HAP-1 (cell line): ENCODE results near the gene NSF.
"Not testable (repeated sequence)": the region's sequence is repeated elsewhere in the genome, so short reads cannot be mapped to it uniquely, and the experiment has no call there.

ENCODE experiments used
- DNase-seq, 2 experiments: peaks; one replicate each; pipeline ENCODE4 v3.0.0-alpha.2; 2016 to 2020; ENCODE audit warnings: low spot score in 2 of 2
- H3K27me3 ChIP-seq: fragments of 250-450 bp; sonication (Bioruptor Pico); 2 replicates; pipeline ENCODE4 v1.5.1; 2020; ENCODE audit warnings: low read depth, mild to moderate bottlenecking, moderate library complexity
- H3K36me3 ChIP-seq: fragments of 250-450 bp; sonication (Bioruptor Pico); replicated peaks from 2 replicates; pipeline ENCODE4 v1.5.1; 2020; ENCODE audit warnings: mild to moderate bottlenecking
- H3K4me1 ChIP-seq: fragments of 250-450 bp; sonication (Bioruptor Pico); 2 replicates; pipeline ENCODE4 v1.5.1; 2020; ENCODE audit warnings: mild to moderate bottlenecking
- H3K4me3 ChIP-seq: fragments of 250-450 bp; sonication (Bioruptor Pico); 2 replicates; pipeline ENCODE4 v1.5.1; 2020; ENCODE audit warnings: mild to moderate bottlenecking, moderate library complexity
- H3K9me3 ChIP-seq: fragments of 250-450 bp; sonication (Bioruptor Pico); 2 replicates; pipeline ENCODE4 v1.5.1; 2020; ENCODE audit warnings: mild to moderate bottlenecking, moderate library complexity
- in situ Hi-C: fragments of 300-500 bp; cut with MboI; formaldehyde crosslinking; loops from 3 replicates; pipeline ENCODE4 v1.14.3; 2020; ENCODE audit warnings: low sequenced_read_pairs, inconsistent platforms, mixed read lengths

The NSF gene

DNA sequence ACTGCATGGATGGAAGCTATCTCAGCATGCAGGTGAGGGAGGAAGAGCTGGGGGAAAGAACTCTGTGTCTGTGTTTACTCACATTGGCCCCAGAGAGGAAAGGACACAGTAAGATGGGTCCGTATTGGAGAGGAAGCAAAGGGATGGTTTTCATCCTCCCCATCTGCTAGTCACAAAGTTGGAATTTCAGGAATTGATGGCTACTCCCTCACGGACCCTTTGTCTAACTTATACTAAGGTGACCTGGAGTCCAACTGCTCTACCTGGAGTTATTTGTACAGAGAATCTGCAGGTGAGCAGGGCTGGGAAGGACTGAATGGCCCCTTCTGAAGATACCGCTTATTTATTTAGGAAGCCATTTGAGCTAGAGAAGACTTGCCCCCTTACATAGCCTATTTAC, 172.9 kb downstream of the NSF start:
- no peak overlapping the region for H3K4me3 ChIP-seq
- no peaks in the 10 kb centered on the region for H3K9me3 ChIP-seq
- H3K4me1 ChIP-seq, result no peaks in the 10 kb centered on the region
- in situ Hi-C loops, result no loop called here
- no peaks in the 10 kb centered on the region for H3K36me3 ChIP-seq
- no peak for DNase-seq
- no peaks in the 10 kb centered on the region for H3K27me3 ChIP-seq

DNA sequence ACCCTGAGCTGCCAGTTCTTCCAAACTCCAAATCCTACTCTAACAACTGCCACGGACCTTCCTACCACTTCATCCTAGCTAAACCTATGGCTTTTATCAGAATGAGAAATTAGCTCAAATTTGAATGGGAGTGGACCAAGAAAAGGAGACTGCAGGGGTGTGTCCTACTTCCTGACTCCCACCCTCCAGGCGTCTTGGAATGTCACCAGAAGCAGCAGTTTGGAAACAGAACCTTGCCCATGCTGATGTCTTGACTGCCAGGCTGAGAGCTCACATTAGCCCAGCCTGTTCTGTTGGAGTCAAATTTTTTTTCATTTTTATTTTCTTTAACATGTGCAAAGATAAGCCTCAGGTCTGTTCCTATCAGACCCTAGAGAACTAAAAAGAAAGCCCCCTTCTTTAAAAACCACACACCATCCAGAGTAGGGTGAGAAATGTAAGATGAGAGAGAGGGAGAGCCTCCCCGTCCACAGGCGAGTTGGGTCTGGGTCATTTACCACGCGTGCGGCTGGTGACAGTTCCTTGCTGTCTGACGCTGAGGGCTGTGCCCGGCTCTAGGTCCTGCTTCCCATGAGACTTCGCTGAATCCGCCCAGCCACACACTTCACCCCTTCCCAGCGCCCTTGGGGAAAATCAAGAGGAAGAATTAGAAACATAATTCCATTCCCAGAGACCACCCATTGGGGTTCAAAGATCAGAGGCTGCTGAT, 173.7 kb downstream of the NSF start:
- H3K27me3 ChIP-seq, result no peaks in the 10 kb centered on the region
- no peak for DNase-seq
- H3K36me3 ChIP-seq, result no peaks in the 10 kb centered on the region
- H3K9me3 ChIP-seq, result no peaks in the 10 kb centered on the region
- in situ Hi-C loops, result no loop called here
- no peaks in the 10 kb centered on the region for H3K4me1 ChIP-seq
- H3K4me3 ChIP-seq, result no peak overlapping the region

DNA sequence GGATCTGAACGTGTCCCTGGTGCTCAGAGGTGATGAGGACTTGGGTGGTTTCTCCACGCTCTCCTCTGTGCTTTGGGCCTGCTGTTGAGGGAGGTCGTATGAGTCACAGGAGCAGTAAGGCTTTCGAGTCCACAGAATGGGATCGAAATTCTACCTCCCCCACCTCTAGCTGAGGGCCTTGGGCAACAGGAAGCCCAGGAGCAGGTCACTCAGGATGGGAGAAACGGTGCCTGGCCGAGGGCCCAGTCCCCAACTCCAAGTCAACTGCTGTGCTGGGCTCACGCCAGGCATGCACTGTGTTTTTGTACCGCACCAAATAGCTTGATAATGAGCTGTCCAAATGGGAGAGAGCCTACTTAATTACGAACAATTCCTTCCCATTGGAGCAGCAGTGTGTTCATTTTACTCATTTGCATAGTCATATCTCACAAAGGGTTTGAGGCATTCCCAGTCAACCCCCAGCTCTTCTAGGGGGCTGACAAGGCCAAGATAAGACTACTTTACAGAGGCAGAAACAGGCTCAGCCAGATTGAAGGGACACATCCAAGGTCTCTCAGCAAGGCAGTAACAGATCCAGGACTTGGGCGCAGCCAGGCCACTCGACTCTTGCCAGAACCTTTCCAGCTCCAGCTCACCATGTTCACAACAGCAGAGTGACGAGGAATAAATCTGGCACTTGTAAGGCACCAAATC, 174.4 kb downstream of the NSF start:
- H3K4me3 ChIP-seq, result no peak overlapping the region
- no peak for DNase-seq
- in situ Hi-C loops, result no loop called here

DNA sequence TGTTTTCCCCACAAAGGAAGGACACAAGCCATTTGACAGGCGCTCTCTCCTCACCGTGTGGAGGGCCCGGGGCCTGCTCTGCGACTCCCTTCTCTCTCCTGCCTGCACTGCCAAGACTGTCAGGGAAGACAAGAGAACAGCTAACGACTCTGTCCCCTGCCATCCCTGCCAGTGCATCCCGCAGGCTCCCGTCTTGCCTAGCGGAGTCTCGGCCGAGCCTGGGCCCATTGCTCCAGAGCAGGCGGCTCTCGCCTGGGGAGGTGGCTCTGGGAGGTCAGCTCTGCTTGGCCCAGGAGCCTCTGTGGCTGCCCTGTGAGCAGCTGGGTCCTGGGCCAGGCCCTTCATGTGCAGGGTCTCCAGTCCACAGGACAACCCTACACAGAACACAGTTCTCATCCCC, 175.0 kb downstream of the NSF start:
- Histone ChIP-seq H3K4me3 (no peak overlapping the region), H3K9me3 (no peaks in the 10 kb centered on the region), H3K4me1 (peaks cover 1% of the 10 kb centered on the region), H3K27me3 (no peaks in the 10 kb centered on the region), H3K36me3 (no peaks in the 10 kb centered on the region)
- no peak for DNase-seq
- in situ Hi-C loops, result no loop called here

More for the DNA sequence above, 174.4 kb downstream of the NSF start:
- H3K36me3 ChIP-seq, result no peaks in the 10 kb centered on the region
- no peaks in the 10 kb centered on the region for H3K27me3 ChIP-seq
- no peaks in the 10 kb centered on the region for H3K9me3 ChIP-seq
- no peaks in the 10 kb centered on the region for H3K4me1 ChIP-seq

DNA sequence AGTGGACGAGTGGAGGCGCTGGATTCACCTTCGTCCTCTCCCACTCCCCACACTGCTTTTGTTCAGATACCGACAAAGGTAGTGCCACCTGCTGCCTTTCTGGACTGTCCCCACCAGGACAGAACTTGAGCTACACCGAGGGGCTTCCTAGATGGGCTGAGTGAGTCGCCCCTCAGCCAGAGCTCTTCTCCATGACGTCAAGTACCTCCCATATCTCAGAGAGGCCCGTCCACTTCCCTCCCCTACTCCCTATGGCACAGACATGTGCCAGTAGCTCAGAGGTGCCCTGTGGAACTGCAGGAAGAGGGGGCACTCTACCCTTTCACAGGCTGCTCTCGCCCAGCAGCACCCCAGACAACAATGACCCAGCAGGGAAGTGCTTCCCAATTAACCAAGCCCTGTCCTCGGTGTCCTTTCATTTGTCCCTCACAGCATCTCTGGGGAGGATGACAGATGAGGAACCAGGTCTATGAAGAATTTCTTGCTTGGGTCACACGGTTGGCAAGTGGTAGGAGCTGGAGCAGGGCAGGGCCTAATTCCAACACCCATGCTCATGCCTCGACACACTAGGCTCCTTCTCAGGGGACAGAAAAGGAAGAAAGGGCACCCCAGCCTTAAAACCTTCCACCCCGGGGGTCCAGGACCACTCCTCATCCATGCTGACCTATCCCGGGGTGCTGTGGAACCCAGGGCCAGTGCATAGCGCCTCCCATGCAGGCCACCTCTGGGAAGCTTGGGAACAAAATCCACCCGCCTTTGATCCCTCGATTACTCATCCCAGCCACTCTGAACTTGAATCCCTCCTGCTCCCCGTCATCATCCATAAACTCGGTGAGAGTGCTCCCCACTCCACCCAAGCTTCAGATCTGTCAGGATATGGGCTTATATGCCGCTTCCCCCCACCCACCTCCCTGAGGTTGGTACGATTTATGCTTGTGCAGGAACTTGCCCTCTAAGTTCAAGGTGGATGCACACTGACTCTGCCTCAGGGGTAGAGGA, 176.3 kb downstream of the NSF start:
- Histone ChIP-seq H3K4me1 (peaks cover 7% of the 10 kb centered on the region), H3K36me3 (no peaks in the 10 kb centered on the region), H3K9me3 (no peaks in the 10 kb centered on the region), H3K4me3 (no peak overlapping the region), H3K27me3 (no peaks in the 10 kb centered on the region)
- in situ Hi-C loops, result no loop called here
- DNase-seq, result no peak

DNA sequence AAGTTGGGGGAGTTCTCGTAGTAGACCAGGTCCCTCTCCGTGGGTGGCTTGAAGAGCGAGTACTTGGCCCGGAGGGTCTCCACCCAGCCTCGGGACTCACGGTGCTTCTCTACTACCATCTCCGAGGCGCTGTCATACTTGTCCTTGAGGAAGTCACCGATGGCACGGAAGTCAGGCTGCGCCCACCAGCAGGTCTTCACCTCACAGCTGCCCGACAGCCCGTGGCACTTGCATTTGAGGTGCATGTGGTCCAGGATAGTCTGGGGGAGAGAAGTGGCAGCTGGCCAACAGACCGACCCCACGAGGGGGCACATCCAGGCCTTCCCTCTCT, 178.0 kb downstream of the NSF start:
- no peaks in the 10 kb centered on the region for H3K9me3 ChIP-seq
- DNase-seq, result no peak
- H3K4me3 ChIP-seq, result no peak overlapping the region
- H3K36me3 ChIP-seq, result no peaks in the 10 kb centered on the region
- H3K27me3 ChIP-seq, result no peaks in the 10 kb centered on the region
- in situ Hi-C loops, result no loop called here
- H3K4me1 ChIP-seq, result peaks cover 12% of the 10 kb centered on the region

DNA sequence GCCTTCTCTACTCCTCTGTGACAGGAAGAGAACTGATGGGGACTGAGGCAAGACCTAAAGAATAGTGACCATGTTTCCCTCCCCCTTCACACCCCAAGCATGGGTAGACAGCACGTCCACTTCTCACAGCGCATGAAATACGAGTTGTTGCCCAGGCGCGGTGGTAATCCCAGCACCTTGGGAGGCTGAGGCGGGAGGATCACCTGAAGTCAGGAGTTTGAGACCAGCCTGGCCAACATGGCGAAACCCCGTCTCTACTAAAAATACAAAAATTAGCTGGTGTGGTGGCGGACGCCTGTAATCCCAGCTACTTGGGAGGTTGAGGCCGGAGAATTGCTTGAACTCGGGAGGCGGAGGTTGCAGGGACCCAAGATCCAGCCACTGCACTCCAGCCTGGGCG, 178.4 kb downstream of the NSF start:
- H3K36me3 ChIP-seq, DNase-seq, in situ Hi-C loops, H3K27me3 ChIP-seq, H3K4me3 ChIP-seq, H3K9me3 ChIP-seq: not testable (repeated sequence)
- peaks cover 12% of the 10 kb centered on the region for H3K4me1 ChIP-seq

DNA sequence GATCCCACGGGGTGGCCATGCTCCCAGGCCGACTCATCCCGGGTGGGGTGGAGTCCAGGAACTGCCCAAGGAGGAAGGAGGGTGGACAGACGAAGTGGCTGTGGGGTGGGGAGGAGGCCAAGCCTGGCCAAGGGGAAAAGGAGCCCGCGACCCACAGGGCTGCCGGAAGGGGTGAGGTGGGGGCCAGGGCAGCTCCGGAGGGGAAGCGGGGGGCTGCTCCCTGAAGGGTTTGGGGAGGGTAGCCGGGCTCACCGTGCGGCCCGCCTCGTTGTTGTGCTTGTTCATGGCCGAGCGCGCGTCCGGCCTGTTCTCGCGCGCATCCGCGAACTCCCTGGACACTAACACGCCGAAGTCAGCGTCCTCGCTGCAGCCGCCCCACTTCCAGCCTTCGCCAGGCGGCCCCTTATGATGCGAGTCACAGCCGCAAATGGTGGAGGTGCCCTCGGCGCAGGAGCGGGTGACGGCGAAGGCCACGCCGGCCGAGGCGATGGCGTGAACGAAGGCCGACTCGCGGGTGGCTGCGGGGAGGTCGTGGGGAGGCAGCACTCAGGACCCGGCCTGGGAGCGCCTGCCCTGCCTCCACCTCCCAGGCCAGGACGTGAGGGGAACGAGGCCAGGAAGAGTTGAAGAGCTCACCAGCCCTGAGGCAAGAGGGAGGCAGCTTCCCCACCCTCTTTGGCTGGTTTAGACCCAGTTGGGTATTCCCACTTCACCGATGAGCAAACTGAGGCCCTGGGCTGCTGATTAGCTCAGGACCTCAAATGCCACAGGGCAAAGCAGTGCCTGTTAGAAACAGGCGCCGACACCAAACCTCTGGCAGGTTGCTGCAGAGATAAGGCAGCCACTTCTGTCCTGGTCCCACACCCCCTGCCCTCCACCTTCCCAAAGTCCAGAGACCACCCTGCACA, 179.3 kb downstream of the NSF start:
- Histone ChIP-seq H3K9me3 (no peaks in the 10 kb centered on the region), H3K36me3 (no peaks in the 10 kb centered on the region), H3K27me3 (peaks cover 3% of the 10 kb centered on the region; the same call in 1 of the 2 replicates), H3K4me3 (no peak overlapping the region), H3K4me1 (peaks cover 12% of the 10 kb centered on the region)
- in situ Hi-C loops, result loop anchor here (5.0 to 10.0 kb wide), 2 partner anchors 37 to 55 kb away; no protein-coding TSS in a partner anchor
- DNase-seq, result no peak

DNA sequence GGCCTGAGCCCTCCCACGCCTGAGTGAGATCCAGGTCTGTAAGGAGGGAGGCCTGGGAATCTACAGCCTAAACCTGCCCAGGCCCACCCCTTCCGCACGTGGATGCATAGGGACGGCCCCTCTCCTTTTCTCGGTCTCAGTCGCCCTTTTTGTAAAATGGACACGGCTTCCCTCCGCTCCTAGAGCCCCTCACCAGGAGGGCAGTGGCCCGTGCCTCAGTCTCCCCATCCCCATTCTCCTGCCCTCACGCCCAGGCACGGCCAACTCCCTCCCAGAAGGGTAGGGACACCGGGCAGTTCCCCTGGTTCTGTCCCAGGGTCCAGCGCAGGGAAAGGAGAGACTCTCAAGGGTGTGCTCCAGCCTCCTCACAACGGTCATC, 180.0 kb downstream of the NSF start:
- in situ Hi-C loops, result loop anchor here (5.0 to 10.0 kb wide), 2 partner anchors 38 to 54 kb away; no protein-coding TSS in a partner anchor
- Histone ChIP-seq H3K9me3 (no peaks in the 10 kb centered on the region), H3K4me1 (peaks cover 12% of the 10 kb centered on the region), H3K27me3 (peaks cover 7% of the 10 kb centered on the region; the same call in 1 of the 2 replicates), H3K36me3 (no peaks in the 10 kb centered on the region), H3K4me3 (no peak overlapping the region)
- no peak for DNase-seq

DNA sequence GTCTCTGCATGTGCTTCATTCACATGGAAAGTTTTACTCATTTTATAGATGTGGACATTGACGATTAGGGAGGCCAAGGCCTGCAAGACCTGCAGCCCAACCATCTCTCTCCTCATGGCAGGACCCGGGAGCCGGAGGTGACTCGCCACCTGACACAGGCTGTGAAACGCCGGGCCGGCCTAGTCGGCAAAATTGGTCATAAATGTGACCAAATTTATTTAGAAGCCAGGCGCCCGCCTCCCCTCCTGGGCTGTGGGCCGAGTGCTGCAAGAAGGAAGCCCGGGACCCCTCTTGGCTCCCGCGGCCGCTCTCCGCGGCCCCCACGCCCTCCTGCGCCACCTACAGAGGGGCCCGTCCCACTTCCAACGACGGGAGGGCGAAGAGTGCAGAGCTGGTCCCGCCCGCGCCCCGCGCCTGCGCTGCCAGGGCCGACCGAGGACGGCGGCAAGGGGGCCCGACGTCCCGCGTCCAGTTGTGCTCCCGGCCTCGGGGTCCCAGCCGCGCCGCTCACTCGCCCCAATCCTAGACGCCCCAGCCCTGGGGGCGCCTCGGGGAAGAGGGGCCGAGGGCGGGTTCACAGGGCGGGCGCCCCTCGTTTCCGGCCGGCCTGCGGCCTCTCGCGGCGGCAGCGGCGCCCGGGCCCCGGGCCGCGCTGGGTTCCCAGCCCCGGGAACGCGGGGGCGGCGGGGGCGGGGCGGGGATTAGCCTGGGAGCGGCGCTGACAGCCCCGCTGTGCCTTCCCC, 180.5 kb downstream of the NSF start:
- peaks cover 10% of the 10 kb centered on the region; the same call in 1 of the 2 replicates for H3K27me3 ChIP-seq
- H3K4me3 ChIP-seq, result peak overlapping the region; percentile 26
- H3K4me1 ChIP-seq, result peaks cover 12% of the 10 kb centered on the region
- H3K9me3 ChIP-seq, result no peaks in the 10 kb centered on the region
- H3K36me3 ChIP-seq, result no peaks in the 10 kb centered on the region
- in situ Hi-C loops, result loop anchor here (5.0 to 10.0 kb wide), 2 partner anchors 39 to 54 kb away; no protein-coding TSS in a partner anchor
- peak in 1 of 2 experiments; percentile 73 for DNase-seq

DNA sequence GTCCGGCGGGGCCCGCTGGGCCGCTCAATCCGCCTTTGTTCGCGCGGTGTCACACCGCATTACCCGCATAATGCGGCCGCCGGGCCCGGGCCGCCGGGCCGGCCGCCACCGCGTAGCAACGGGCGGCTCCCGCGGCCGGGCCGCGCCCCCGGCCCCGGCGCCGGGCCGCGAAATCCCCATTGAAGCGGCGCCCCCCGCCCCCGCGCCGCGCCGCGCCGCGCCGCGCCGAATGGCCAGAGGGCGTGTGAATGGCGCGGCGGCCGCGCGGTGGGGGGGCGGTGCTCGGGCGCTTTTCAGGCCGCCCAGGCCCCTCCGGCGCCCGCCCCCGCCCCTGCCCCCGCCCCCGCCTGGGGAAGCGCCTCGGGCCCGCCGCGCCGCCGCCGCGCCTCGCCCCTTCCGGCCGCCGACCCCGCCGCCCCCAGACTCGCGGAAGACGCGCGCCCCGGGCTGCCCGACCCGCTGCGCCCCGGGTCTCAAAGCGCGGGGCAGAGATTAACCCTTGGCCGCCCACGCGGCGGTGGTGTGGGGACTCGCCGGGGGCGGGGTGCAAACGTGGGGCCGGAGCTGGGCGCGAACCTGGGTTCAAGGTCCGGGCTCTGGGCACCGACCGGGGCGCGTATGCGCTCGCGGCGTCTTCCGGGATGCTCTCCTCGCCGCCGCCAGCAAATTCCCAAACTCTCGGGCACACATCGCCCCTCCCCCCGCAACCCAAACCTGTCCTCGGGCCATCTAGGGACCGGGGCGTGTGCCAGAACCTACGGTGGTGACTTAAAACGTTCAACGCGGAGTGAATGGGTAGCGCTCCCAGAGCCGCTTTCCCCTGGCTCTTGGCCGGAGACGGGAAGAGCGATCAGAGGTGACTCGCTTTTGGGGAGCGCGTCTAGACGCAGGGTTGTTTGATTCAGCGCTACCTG, 181.3 kb downstream of the NSF start:
- DNase-seq, result peak in 1 of 2 experiments; percentile 80
- peaks cover 18% of the 10 kb centered on the region; the same call in 1 of the 2 replicates for H3K27me3 ChIP-seq
- H3K4me3 ChIP-seq, result peak overlapping the region; percentile 46
- in situ Hi-C loops, result loop anchor here (5.0 to 10.0 kb wide), 2 partner anchors 40 to 53 kb away; no protein-coding TSS in a partner anchor
- H3K36me3 ChIP-seq, result no peaks in the 10 kb centered on the region
- H3K9me3 ChIP-seq, result no peaks in the 10 kb centered on the region
- peaks cover 12% of the 10 kb centered on the region for H3K4me1 ChIP-seq
